Mesendoderm (in vitro differentiated cells): ENCODE data around the gene GLRX3. TPM values are rescaled to one million over a fixed set of nuclear protein-coding genes. Genes with fewer than 3 reads are reported as not detected.
A peak's percentile ranks its signal among the peaks of the same experiment; 100 is the strongest.
"Not testable (repeated sequence)": the region's sequence is repeated elsewhere in the genome, so short reads cannot be mapped to it uniquely, and the experiment has no call there.

Experiments
- DNase-seq: peaks from one replicate; pipeline ENCODE4 v3.0.0; 2013
- H2AK5ac ChIP-seq: 2 replicates; pipeline ENCODE4 v1.6.1; 2013; ENCODE audit warnings: low read length, inconsistent platforms
- H2BK120ac ChIP-seq: 2 replicates; pipeline ENCODE4 v1.6.1; 2013; ENCODE audit warnings: low read depth, mild to moderate bottlenecking, low read length, moderate library complexity, mixed read lengths
- H2BK15ac ChIP-seq: replicated peaks from 2 replicates; pipeline ENCODE4 v1.6.1; 2013; ENCODE audit warnings: low read depth, mild to moderate bottlenecking, moderate library complexity
- H2BK5ac ChIP-seq: 2 replicates; pipeline ENCODE4 v1.6.1; 2013; ENCODE audit warnings: low read length, inconsistent platforms
- H3K18ac ChIP-seq: 2 replicates; pipeline ENCODE4 v1.6.1; 2013; ENCODE audit warnings: mild to moderate bottlenecking, low read length, mixed read lengths
- H3K23ac ChIP-seq: one replicate; pipeline ENCODE4 v1.6.1; 2013; ENCODE audit warnings: low read length
- H3K27ac ChIP-seq: 2 replicates; pipeline ENCODE4 v1.5.1; 2013; ENCODE audit warnings: low read depth, mild to moderate bottlenecking, inconsistent platforms, low read length, moderate library complexity
- H3K27me3 ChIP-seq: 2 replicates; pipeline ENCODE4 v1.6.1; 2013; ENCODE audit warnings: low read length, control low read depth, mild to moderate bottlenecking, inconsistent platforms; ENCODE audit not compliant: insufficient read depth, poor library complexity
- H3K36me3 ChIP-seq: 2 replicates; pipeline ENCODE4 v1.6.1; 2013; ENCODE audit warnings: low read length, inconsistent platforms; ENCODE audit not compliant: control insufficient read depth, insufficient read depth
- H3K4ac ChIP-seq: one replicate; pipeline ENCODE4 v1.6.1; 2013; ENCODE audit warnings: low read depth, mild to moderate bottlenecking, low read length, moderate library complexity
- H3K4me1 ChIP-seq: 2 replicates; pipeline ENCODE4 v1.6.1; 2013; ENCODE audit warnings: low read depth, low read length, inconsistent platforms; ENCODE audit not compliant: control insufficient read depth
- H3K4me2 ChIP-seq: 2 replicates; pipeline ENCODE4 v1.6.1; 2013; ENCODE audit warnings: low read length
- H3K4me3 ChIP-seq: 2 replicates; pipeline ENCODE4 v1.5.1; 2013; ENCODE audit warnings: mild to moderate bottlenecking, low read length
- H3K56ac ChIP-seq: one replicate; pipeline ENCODE4 v1.6.1; 2013; ENCODE audit warnings: low read length
- H3K79me1 ChIP-seq: 2 replicates; pipeline ENCODE4 v1.6.1; 2013; ENCODE audit warnings: low read length, inconsistent platforms
- H3K79me2 ChIP-seq: 2 replicates; pipeline ENCODE4 v1.6.1; 2013; ENCODE audit warnings: mild to moderate bottlenecking, low read length; ENCODE audit not compliant: control insufficient read depth, insufficient read depth
- H3K9ac ChIP-seq: 2 replicates; pipeline ENCODE4 v1.6.1; 2013; ENCODE audit warnings: low read length, inconsistent platforms
- H4K5ac ChIP-seq: one replicate; pipeline ENCODE4 v1.6.1; 2013; ENCODE audit warnings: low read length
- H4K8ac ChIP-seq: one replicate; pipeline ENCODE4 v1.6.1; 2013; ENCODE audit warnings: low read depth, mild to moderate bottlenecking, control low read depth, low read length, moderate library complexity
- WGBS: extraction: QIAGEN DNeasy Blood & Tissue Kit; methylation state at CpG from one replicate; pipeline ENCODE4 v1.1.7; 2013; ENCODE audit warnings: low lambda C conversion rate, missing lambda C conversion rate; ENCODE audit not compliant: insufficient coverage; ENCODE audit errors: extremely low coverage; 5-methylcytosine and 5-hydroxymethylcytosine counted together
- polyA plus RNA-seq, 2 experiments: library from polyadenylated mRNA; stranded (reverse); fragments of 200-250 nt; gene quantifications; one replicate each; pipeline ENCODE4 v1.2.3, GENCODE V29; 2013

The GLRX3 gene
- 226 TPM for polyA plus RNA-seq (2013, experiment 1 of 2)
- polyA plus RNA-seq (2013, experiment 2 of 2) = 225 TPM

DNA sequence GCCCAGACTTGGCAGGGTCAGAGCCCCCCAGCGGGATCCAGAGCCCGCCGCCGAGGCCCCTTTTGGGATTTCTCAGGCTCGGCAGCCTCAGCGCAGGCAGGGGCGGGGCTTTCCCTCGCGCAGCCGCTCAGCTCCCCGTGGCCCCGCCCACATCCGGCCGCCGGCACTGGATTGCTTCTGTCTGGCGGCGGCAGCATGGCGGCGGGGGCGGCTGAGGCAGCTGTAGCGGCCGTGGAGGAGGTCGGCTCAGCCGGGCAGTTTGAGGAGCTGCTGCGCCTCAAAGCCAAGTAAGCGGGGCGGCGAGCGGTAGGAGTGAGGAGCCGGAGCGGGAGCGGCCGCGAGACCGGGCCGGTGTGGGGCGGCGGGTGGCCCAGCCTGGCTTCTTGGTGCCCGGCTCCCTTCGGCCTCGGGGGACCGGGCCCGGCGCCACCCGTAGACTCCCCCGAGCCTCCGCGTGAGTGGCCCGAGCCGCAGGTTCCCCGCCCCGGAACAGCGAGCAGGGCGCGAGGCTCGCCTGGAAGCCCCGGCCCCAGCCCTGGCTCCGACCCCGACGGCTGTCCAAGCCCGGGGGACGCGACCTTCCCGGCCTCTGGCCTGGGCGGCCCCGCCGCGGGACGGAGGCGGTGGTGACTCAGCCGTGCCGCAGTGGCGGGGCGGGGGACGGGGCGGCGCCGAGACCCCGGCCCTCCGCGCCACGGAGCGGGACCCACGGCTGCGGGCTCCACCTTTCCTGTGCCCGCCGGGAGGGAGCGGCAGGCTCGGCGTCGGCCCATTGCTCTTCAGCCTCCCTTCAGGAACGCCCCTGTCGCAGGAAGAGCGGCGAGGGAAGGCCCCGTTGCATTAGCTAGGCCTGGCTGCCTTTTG is at the start of gene GLRX3:
GLRX3 (plus strand) TSS at position 166 of the 864 bp plus-strand sequence; CDS start at position 196, 30 bp downstream.
- Histone ChIP-seq H3K4me1 (peaks cover 2% of the 10 kb centered on the region), H3K27me3 (no peaks in the 10 kb centered on the region), H3K79me2 (peaks cover 43% of the 10 kb centered on the region), H3K36me3 (no peaks in the 10 kb centered on the region), H4K8ac (peak within 1 kb of the TSS; percentile 43), H3K9ac (peak within 1 kb of the TSS; percentile 94), H3K4me3 (peak within 1 kb of the TSS; percentile 33), H3K79me1 (peaks cover 4% of the 10 kb centered on the region), H2BK120ac (peak within 1 kb of the TSS; percentile 2), H3K4ac (peak within 1 kb of the TSS; percentile 56), H3K27ac (peak within 1 kb of the TSS; percentile 60), H2BK15ac (no peak within 1 kb of the TSS), H3K18ac (peak within 1 kb of the TSS; percentile 89), H2BK5ac (no peak within 1 kb of the TSS), H3K4me2 (peak within 1 kb of the TSS; percentile 73), H3K23ac (peak within 1 kb of the TSS; percentile 50), H2AK5ac (peak within 1 kb of the TSS; percentile 78), H3K56ac (peak within 1 kb of the TSS; percentile 95), H4K5ac (no peak within 1 kb of the TSS)
- DNase-seq = peak; percentile 92
- WGBS = no CpG with 5 or more reads among the region's 96 CpGs

DNA sequence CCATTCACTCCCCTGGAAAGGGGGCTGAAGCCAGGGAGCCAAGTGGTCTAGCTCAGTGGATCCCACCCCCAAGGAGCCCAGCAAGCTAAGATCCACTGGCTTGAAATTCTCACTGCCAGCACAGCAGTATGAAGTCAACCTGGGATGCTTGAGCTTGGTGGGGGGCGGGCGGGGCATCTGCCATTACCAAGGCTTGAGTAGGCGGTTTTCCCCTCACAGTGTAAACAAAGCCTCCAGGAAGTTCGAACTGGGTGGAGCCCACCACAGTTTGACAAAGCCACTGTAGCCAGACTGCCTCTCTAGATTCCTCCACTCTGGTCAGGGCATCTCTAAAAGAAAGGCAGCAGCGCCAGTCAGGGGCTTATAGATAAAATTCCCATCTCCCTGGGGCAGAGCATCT is 45.6 kb upstream of the GLRX3 start:
- H2BK5ac ChIP-seq, H3K36me3 ChIP-seq, H3K4ac ChIP-seq, H3K9ac ChIP-seq, H2BK120ac ChIP-seq, H3K27ac ChIP-seq, H3K27me3 ChIP-seq, H4K5ac ChIP-seq, H3K4me1 ChIP-seq, H3K79me2 ChIP-seq, H3K23ac ChIP-seq, H3K18ac ChIP-seq, H3K56ac ChIP-seq, H3K4me3 ChIP-seq, H3K79me1 ChIP-seq, H4K8ac ChIP-seq, DNase-seq, H2AK5ac ChIP-seq, H3K4me2 ChIP-seq, H2BK15ac ChIP-seq: not testable (repeated sequence)
- no CpG with 5 or more reads among the region's 5 CpGs for WGBS

DNA sequence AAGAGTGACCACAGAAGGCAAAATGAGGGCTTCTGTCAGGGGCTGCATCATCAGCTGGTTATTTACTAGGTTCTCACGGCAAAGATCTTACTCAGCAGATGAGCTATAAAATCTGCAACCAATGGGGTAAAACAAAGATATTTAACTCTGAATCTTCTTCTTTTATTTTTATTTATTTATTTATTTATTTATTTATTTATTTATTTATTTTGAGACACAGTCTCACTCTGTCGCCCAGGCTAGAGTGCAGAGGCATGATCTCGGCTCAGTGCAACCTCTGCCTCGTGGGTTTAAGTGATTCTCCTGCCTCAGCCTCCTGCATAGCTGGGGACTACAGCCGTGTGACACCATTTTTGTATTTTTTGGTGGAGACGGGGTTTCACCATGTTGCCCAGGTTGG is 36.8 kb upstream of the GLRX3 start:
- no peaks in the 10 kb centered on the region for H3K27me3 ChIP-seq
- H4K8ac ChIP-seq = no peak overlapping the region
- no peaks in the 10 kb centered on the region for H3K4me1 ChIP-seq
- H3K79me1 ChIP-seq = no peaks in the 10 kb centered on the region
- no peaks in the 10 kb centered on the region for H3K79me2 ChIP-seq
- no peak overlapping the region for H3K56ac ChIP-seq
- no peak overlapping the region for H3K4me2 ChIP-seq
- no CpG with 5 or more reads among the region's 6 CpGs for WGBS
- H3K18ac ChIP-seq = no peak overlapping the region
- H3K23ac ChIP-seq = no peak overlapping the region
- DNase-seq = no peak
- H2AK5ac ChIP-seq = no peak overlapping the region
- no peak overlapping the region for H3K9ac ChIP-seq
- no peak overlapping the region for H2BK5ac ChIP-seq
- H3K4ac ChIP-seq = no peak overlapping the region
- no peak overlapping the region for H2BK120ac ChIP-seq
- no peaks in the 10 kb centered on the region for H3K36me3 ChIP-seq
- H3K27ac ChIP-seq = no peak overlapping the region
- no peak overlapping the region for H4K5ac ChIP-seq
- H3K4me3 ChIP-seq = no peak overlapping the region
- H2BK15ac ChIP-seq = no peak overlapping the region

DNA sequence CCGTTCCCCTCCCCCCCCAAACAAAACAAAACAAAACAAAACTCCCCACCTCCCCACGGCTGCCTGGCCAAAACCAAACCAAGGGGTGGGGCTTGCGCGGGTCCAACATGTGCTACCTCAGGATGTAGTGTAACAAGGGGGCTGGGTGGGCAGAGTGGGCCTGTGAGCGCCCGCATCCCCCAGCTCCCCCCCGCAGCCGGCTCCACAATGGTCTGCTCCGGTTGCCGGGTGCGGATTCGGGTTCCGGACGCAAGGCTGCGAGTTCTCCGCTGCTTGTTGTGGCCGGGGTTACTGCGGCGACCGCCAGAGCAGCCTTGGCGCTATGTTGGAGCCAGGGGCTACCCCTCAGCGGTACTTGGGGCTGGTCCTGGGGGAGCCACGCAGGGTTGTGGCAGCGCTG is 30.5 kb upstream of the GLRX3 start:
- Histone ChIP-seq H3K27ac (no peak overlapping the region), H3K36me3 (no peaks in the 10 kb centered on the region), H2BK120ac (no peak overlapping the region), H2BK5ac (no peak overlapping the region), H3K18ac (no peak overlapping the region), H3K79me2 (peaks cover 2% of the 10 kb centered on the region), H3K4me1 (peaks cover 5% of the 10 kb centered on the region), H3K56ac (peak overlapping the region; percentile 80), H4K8ac (no peak overlapping the region), H3K9ac (peak overlapping the region; percentile 62), H3K4ac (no peak overlapping the region), H2AK5ac (no peak overlapping the region), H4K5ac (no peak overlapping the region), H3K27me3 (no peaks in the 10 kb centered on the region), H3K79me1 (peaks cover 10% of the 10 kb centered on the region), H2BK15ac (no peak overlapping the region), H3K4me3 (no peak overlapping the region), H3K23ac (peak overlapping the region; percentile 81), H3K4me2 (peak overlapping the region; percentile 56)
- DNase-seq = peak; percentile 88
- WGBS = no CpG with 5 or more reads among the region's 24 CpGs

DNA sequence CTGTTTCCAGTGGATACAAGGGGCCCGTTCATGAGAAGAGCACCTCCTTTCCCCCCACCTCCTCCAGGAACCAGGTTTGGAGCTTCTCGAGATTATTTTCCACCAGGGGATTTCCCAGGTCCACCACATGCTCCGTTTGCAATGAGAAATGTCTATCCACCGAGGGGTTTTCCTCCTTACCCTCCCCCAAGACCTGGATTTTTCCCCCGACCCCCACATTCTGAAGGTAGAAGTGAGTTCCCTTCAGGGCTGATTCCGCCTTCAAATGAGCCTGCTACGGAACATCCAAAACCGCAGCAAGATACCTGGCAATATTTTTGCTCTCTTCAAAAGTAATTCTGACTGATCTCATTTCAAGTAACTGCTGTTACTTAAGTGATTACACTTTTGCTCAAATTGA is 28.0 kb upstream of the GLRX3 start:
- H3K56ac ChIP-seq, H4K8ac ChIP-seq, H3K18ac ChIP-seq, H2AK5ac ChIP-seq, H2BK120ac ChIP-seq, DNase-seq, H3K27ac ChIP-seq, H2BK5ac ChIP-seq, H3K4me1 ChIP-seq, H3K79me2 ChIP-seq, H3K23ac ChIP-seq, H3K36me3 ChIP-seq, H3K4me3 ChIP-seq, H2BK15ac ChIP-seq, H3K4me2 ChIP-seq, H4K5ac ChIP-seq, H3K9ac ChIP-seq, H3K4ac ChIP-seq, H3K27me3 ChIP-seq: not testable (repeated sequence)
- H3K79me1 ChIP-seq = peaks cover 10% of the 10 kb centered on the region
- no CpG with 5 or more reads among the region's 8 CpGs for WGBS
